OCI-LY1 (cell line): ENCODE measurements around the gene AATK.

Experiments
- H2AFZ ChIP-seq: fragments of 200-600 bp; sonication (generic), shearing (Covaris generic); 2 replicates; pipeline ENCODE4 v1.6.0; 2014; ENCODE audit warnings: antibody characterized with exemption, mild to moderate bottlenecking, low read length
- H3F3A ChIP-seq: fragments of 200-600 bp; sonication (generic), shearing (Covaris generic); 2 replicates; pipeline ENCODE4 v1.6.0; 2014; ENCODE audit warnings: mild to moderate bottlenecking, antibody characterized with exemption, low read length, moderate library complexity; ENCODE audit not compliant: insufficient read depth
- H3K27ac ChIP-seq: fragments of 200-600 bp; sonication (generic); 2 replicates; pipeline ENCODE4 v1.5.1; 2014; ENCODE audit warnings: low read length, mixed run types, mild to moderate bottlenecking, low read depth; ENCODE audit not compliant: poor library complexity, severe bottlenecking
- H3K27me3 ChIP-seq: fragments of 200-600 bp; sonication (generic); 2 replicates; pipeline ENCODE4 v1.6.0; 2014; ENCODE audit warnings: antibody characterized with exemption, mild to moderate bottlenecking, low read length, moderate library complexity; ENCODE audit not compliant: insufficient read depth
- H3K36me3 ChIP-seq: fragments of 200-600 bp; sonication (generic); 2 replicates; pipeline ENCODE4 v1.6.1; 2014; ENCODE audit warnings: mild to moderate bottlenecking, antibody characterized with exemption, low read length, moderate library complexity, mixed read lengths; ENCODE audit not compliant: insufficient read depth
- H3K4me1 ChIP-seq: fragments of 200-600 bp; sonication (generic); 2 replicates; pipeline ENCODE4 v1.5.1; 2014; ENCODE audit warnings: mild to moderate bottlenecking, low read length, moderate library complexity; ENCODE audit not compliant: insufficient read depth, severe bottlenecking
- H3K4me2 ChIP-seq: fragments of 200-600 bp; sonication (generic), shearing (Covaris generic); 2 replicates; pipeline ENCODE4 v1.6.1; 2014; ENCODE audit warnings: low read length
- H3K4me3 ChIP-seq: fragments of 200-600 bp; sonication (generic); 2 replicates; pipeline ENCODE4 v1.5.1; 2014; ENCODE audit warnings: low read length, low read depth, mild to moderate bottlenecking, mixed read lengths; ENCODE audit not compliant: poor library complexity, severe bottlenecking
- H3K79me2 ChIP-seq: fragments of 200-600 bp; shearing (Covaris generic); 2 replicates; pipeline ENCODE4 v1.6.1; 2016; ENCODE audit warnings: mixed run types, low read length, mixed read lengths; ENCODE audit not compliant: insufficient read depth
- H3K9ac ChIP-seq: fragments of 200-600 bp; sonication (generic), shearing (Covaris generic); 2 replicates; pipeline ENCODE4 v1.6.1; 2014; ENCODE audit warnings: mild to moderate bottlenecking, low read length, mixed read lengths
- H3K9me2 ChIP-seq: fragments of 200-600 bp; sonication (generic), shearing (Covaris generic); 2 replicates; pipeline ENCODE4 v1.6.1; 2014; ENCODE audit warnings: low read depth, mild to moderate bottlenecking, low read length, mixed read lengths
- H3K9me3 ChIP-seq: fragments of 200-600 bp; shearing (Covaris generic); 2 replicates; pipeline ENCODE4 v1.6.1; 2014; ENCODE audit warnings: low read length, mixed read lengths
- H4K20me1 ChIP-seq: fragments of 200-600 bp; sonication (generic), shearing (Covaris generic); 2 replicates; pipeline ENCODE4 v1.6.0; 2016; ENCODE audit warnings: mild to moderate bottlenecking, low read length; ENCODE audit not compliant: insufficient read depth
- CTCF ChIP-seq: fragments of 200-600 bp; sonication (generic), shearing (Covaris generic); IDR thresholded peaks from 2 replicates; pipeline ENCODE4 v1.5.1; 2017; ENCODE audit warnings: mild to moderate bottlenecking, antibody characterized with exemption, low read length, moderate library complexity, mixed read lengths
- EZH2 ChIP-seq: fragments of 200-600 bp; sonication (generic), shearing (Covaris generic); IDR thresholded peaks from 2 replicates; pipeline ENCODE4 v1.8.0; 2017; ENCODE audit warnings: borderline replicate concordance, mixed run types, mild to moderate bottlenecking, antibody characterized with exemption, low read length, moderate library complexity, mixed read lengths

The AATK gene

GRCh38 chr17:81161972-81162371 is 4.0 kb downstream of the AATK start:
- no peaks in the 10 kb centered on the region for H4K20me1 ChIP-seq
- H3K4me3 ChIP-seq, result no peak overlapping the region
- H3F3A ChIP-seq, result no peaks in the 10 kb centered on the region
- H3K27me3 ChIP-seq, result 0 out of 2 replicates have a peak, but pooled peaks cover 4% of the 10 kb centered on the region
- H3K27ac ChIP-seq, result no peak overlapping the region
- TF ChIP-seq EZH2 (no peak), CTCF (no peak)
- H3K36me3 ChIP-seq, result no peaks in the 10 kb centered on the region
- no peak overlapping the region for H2AFZ ChIP-seq
- H3K4me1 ChIP-seq, result no peaks in the 10 kb centered on the region
- H3K9ac ChIP-seq, result no peak overlapping the region
- no peaks in the 10 kb centered on the region for H3K9me2 ChIP-seq
- no peak overlapping the region for H3K4me2 ChIP-seq
- H3K79me2 ChIP-seq, result no peaks in the 10 kb centered on the region
- H3K9me3 ChIP-seq, result no peaks in the 10 kb centered on the region

- Histone ChIP-seq H3F3A (no peaks in the 10 kb centered on the region), H3K36me3 (no peaks in the 10 kb centered on the region), H3K79me2 (no peaks in the 10 kb centered on the region), H3K4me3 (no peak overlapping the region), H3K9ac (no peak overlapping the region), H2AFZ (no peak overlapping the region), H4K20me1 (no peaks in the 10 kb centered on the region), H3K4me1 (no peaks in the 10 kb centered on the region), H3K9me3 (no peaks in the 10 kb centered on the region), H3K4me2 (no peak overlapping the region), H3K27ac (no peak overlapping the region), H3K27me3 (peaks cover 4% of the 10 kb centered on the region; the same call in 1 of the 2 replicates), H3K9me2 (no peaks in the 10 kb centered on the region)
- no peak for TF ChIP-seq EZH2
- no peak for TF ChIP-seq CTCF
These were observed 4.5 kb downstream of the AATK start for GRCh38 chr17:81161536-81161935.

- H3K9me2 ChIP-seq, result no peaks in the 10 kb centered on the region
- no peaks in the 10 kb centered on the region for H4K20me1 ChIP-seq
- peaks cover 4% of the 10 kb centered on the region; the same call in 1 of the 2 replicates for H3K27me3 ChIP-seq
- H3K9me3 ChIP-seq, result no peaks in the 10 kb centered on the region
- H3K4me3 ChIP-seq, result no peak overlapping the region
- no peaks in the 10 kb centered on the region for H3K36me3 ChIP-seq
- H3K79me2 ChIP-seq, result no peaks in the 10 kb centered on the region
- H2AFZ ChIP-seq, result no peak overlapping the region
- TF ChIP-seq CTCF, result no peak
- TF ChIP-seq EZH2, result no peak
- no peak overlapping the region for H3K4me2 ChIP-seq
- no peaks in the 10 kb centered on the region for H3F3A ChIP-seq
- no peak overlapping the region for H3K9ac ChIP-seq
- no peak overlapping the region for H3K27ac ChIP-seq
- no peaks in the 10 kb centered on the region for H3K4me1 ChIP-seq
These were observed 5.1 kb downstream of the AATK start for GRCh38 chr17:81160747-81161453.
